K562 (cell line): ENCODE data around the gene HEPHL1. TPM values are rescaled to one million over a fixed set of nuclear protein-coding genes. Genes with fewer than 3 reads are reported as not detected.
A peak's percentile ranks its signal among the peaks of the same experiment; 100 is the strongest.

ENCODE experiments used
- ATF7 ChIP-seq: fragments of 450-650 bp; IDR thresholded peaks from 2 replicates; pipeline ENCODE4 v1.7.1; 2014; ENCODE audit warnings: mild to moderate bottlenecking, moderate library complexity
- BRD9 ChIP-seq: fragments of 450-650 bp; IDR thresholded peaks from 2 replicates; pipeline ENCODE4 v1.6.1; 2018; ENCODE audit warnings: low read depth; ENCODE audit not compliant: partially characterized antibody
- CBFB ChIP-seq: sonication (generic); formaldehyde crosslinking; IDR thresholded peaks from 2 replicates; pipeline ENCODE4 v1.4.0; 2020; ENCODE audit warnings: mild to moderate bottlenecking, missing genetic modification reagents
- CBX3 ChIP-seq, 2 experiments: IDR thresholded peaks; 1 replicate in 1 of 2; 2 replicates in 1 of 2; pipeline ENCODE4 v1.6.1; 2012; ENCODE audit warnings: inconsistent platforms in 2 of 2, low read length in 2 of 2, borderline replicate concordance in 1 of 2, control low read depth in 1 of 2
- CHAMP1 ChIP-seq: fragments of 450-650 bp; IDR thresholded peaks from 2 replicates; pipeline ENCODE4 v1.6.1; 2016; ENCODE audit warnings: mild to moderate bottlenecking
- ETV6 ChIP-seq, 3 experiments: fragments of 150-350 bp in 1 of 3; sonication (generic) in 1 of 3; formaldehyde crosslinking in 1 of 3; IDR thresholded peaks; 2 replicates each; pipeline versions ENCODE4 v1.6.1 to v1.8.0; 2014 to 2022; ENCODE audit warnings: borderline replicate concordance in 2 of 3, low read depth in 2 of 3, antibody characterized with exemption in 1 of 3, low read length in 1 of 3, mild to moderate bottlenecking in 1 of 3, missing genetic modification reagents in 1 of 3
- FOXO4 ChIP-seq: fragments of 450-650 bp; formaldehyde crosslinking; IDR thresholded peaks from 2 replicates; pipeline ENCODE4 v1.4.0; 2020; ENCODE audit warnings: mild to moderate bottlenecking, moderate library complexity
- HMGN3 ChIP-seq: IDR thresholded peaks from 2 replicates; pipeline ENCODE4 v1.6.1; 2011; ENCODE audit warnings: borderline replicate concordance, low read depth, mild to moderate bottlenecking, mixed read lengths, low read length; ENCODE audit not compliant: insufficient read length; ENCODE audit errors: extremely low read depth
- MCM7 ChIP-seq, 2 experiments: fragments of 450-650 bp; IDR thresholded peaks; 2 replicates each; pipeline ENCODE4 v1.6.1; 2016 to 2018
- MEIS2 ChIP-seq: fragments of 450-650 bp; IDR thresholded peaks from 2 replicates; pipeline ENCODE4 v1.6.1; 2014; ENCODE audit warnings: mild to moderate bottlenecking; ENCODE audit not compliant: partially characterized antibody
- SP1 ChIP-seq: sonication (generic); formaldehyde crosslinking; IDR thresholded peaks from 2 replicates; pipeline ENCODE4 v1.8.1; 2022; ENCODE audit warnings: mild to moderate bottlenecking, missing genetic modification reagents
- SREBF1 ChIP-seq: fragments of 150-350 bp; IDR thresholded peaks from 2 replicates; pipeline ENCODE4 v1.6.1; 2014; ENCODE audit warnings: antibody characterized with exemption, low read depth, low read length, borderline replicate concordance
- TAF1 ChIP-seq: IDR thresholded peaks from 2 replicates; pipeline ENCODE4 v1.6.1; 2011; ENCODE audit warnings: mild to moderate bottlenecking, low read length, moderate library complexity; ENCODE audit not compliant: insufficient read depth, control insufficient read depth, severe bottlenecking; ENCODE audit errors: extremely low read depth
- TCF7L2 ChIP-seq: fragments of 150-350 bp; IDR thresholded peaks from 2 replicates; pipeline ENCODE4 v1.6.1; 2016; ENCODE audit warnings: low read depth, mild to moderate bottlenecking, low read length, moderate library complexity
- THRA ChIP-seq: fragments of 450-650 bp; IDR thresholded peaks from 2 replicates; pipeline ENCODE4 v1.6.1; 2017; ENCODE audit warnings: mild to moderate bottlenecking, moderate library complexity
- ZNF277 ChIP-seq: fragments of 250-450 bp; sonication (Bioruptor Pico); IDR thresholded peaks from 2 replicates; pipeline ENCODE4 v1.8.0; 2022; ENCODE audit warnings: inconsistent platforms, mild to moderate bottlenecking, moderate library complexity, borderline replicate concordance
- ZNF347 ChIP-seq: fragments of 450-650 bp; formaldehyde crosslinking; IDR thresholded peaks from 2 replicates; pipeline ENCODE4 v1.4.0; 2020; ENCODE audit warnings: low read depth, mild to moderate bottlenecking, moderate library complexity
- ZNF561 ChIP-seq: fragments of 450-650 bp; formaldehyde crosslinking; conservative IDR thresholded peaks from 2 replicates; pipeline ENCODE4 v1.4.0; 2020; ENCODE audit warnings: mild to moderate bottlenecking, moderate library complexity
- polyA plus RNA-seq, 8 experiments: library from polyadenylated mRNA; depleted of rRNA in 4 of 8; stranded (reverse) in 5 of 8; unstranded in 3 of 8; fragments of >200 nt; fragmentation: Nextera tagmentation in 2 of 8; fragmentation: Illumina TruSeq in 1 of 8; extraction: Ambion mirVana in 2 of 8; extraction: Trizol in 1 of 8; gene quantifications; 2 replicates each; pipeline versions ENCODE4 v1.2.1 to v1.2.3, GENCODE V29; 2011 to 2014; ENCODE audit warnings: inconsistent platforms in 1 of 8, missing spikeins in 1 of 8
- total RNA-seq, 7 experiments: library from RNA; depleted of rRNA in 6 of 7; stranded (reverse); fragments of >200 nt in 6 of 7; fragmentation: Illumina TruSeq in 2 of 7; extraction: Trizol in 2 of 7; gene quantifications; 2 replicates each; pipeline versions ENCODE4 v1.2.1 to v1.2.3, GENCODE V29; 2011 to 2021; ENCODE audit warnings: low replicate concordance in 1 of 7

Gene HEPHL1
- total and polyA plus RNA-seq, 9 of the 15 experiments (the other 6 are each of a cell fraction or from before 2014, with no cell fraction given) = 0.01 TPM; not detected in 8

- no peak for TF ChIP-seq ATF7
- no peak for TF ChIP-seq SP1 (CRISPR knock-in tag)
- no peak for TF ChIP-seq BRD9
- TF ChIP-seq MCM7 (IDR thresholded peaks at IDR 0.05) = no peak
- no peak for TF ChIP-seq ZNF347
- TF ChIP-seq FOXO4 = no peak
- TF ChIP-seq TCF7L2 = no peak
- TF ChIP-seq MEIS2 = peak; percentile 13
- TF ChIP-seq CBX3 (IDR thresholded peaks at IDR 0.05; ENCODE audit: borderline replicate concordance in 1 of 2, low read length in 2 of 2) = no peak
- no peak for TF ChIP-seq HMGN3
- TF ChIP-seq THRA = no peak
- TF ChIP-seq CBFB = no peak
- TF ChIP-seq TAF1 = no peak
- TF ChIP-seq SREBF1 = no peak
- TF ChIP-seq ZNF277 (CRISPR knock-in tag) = no peak
- TF ChIP-seq CHAMP1 = no peak
- TF ChIP-seq ZNF561 (CRISPR knock-in tag) = no peak
- no peak for TF ChIP-seq ETV6 (IDR thresholded peaks at IDR 0.05; ENCODE audit: borderline replicate concordance in 1 of 2, low read depth in 2 of 2, low read length in 1 of 2)
- TF ChIP-seq ETV6 (CRISPR knock-in tag; IDR thresholded peaks at IDR 0.05; ENCODE audit: borderline replicate concordance) = no peak
Measured at GRCh38 chr11:94077552-94078293, 56.6 kb downstream of the HEPHL1 start (continued).
